Lower leg skin (tissue), 3 donors: ENCODE data around the gene PNLDC1.

Experiments used
- CTCF ChIP-seq, 3 donors: fragments of 450-650 bp; IDR thresholded peaks; one replicate each; pipeline ENCODE4 v1.5.1; 2016; ENCODE audit warnings: antibody characterized with exemption in 3 of 3, mild to moderate bottlenecking in 3 of 3, moderate library complexity in 2 of 3
- POLR2A ChIP-seq, 2 donors: fragments of 450-650 bp; IDR thresholded peaks; one replicate each; pipeline ENCODE4 v1.6.1; 2016 to 2017; ENCODE audit warnings: antibody characterized with exemption in 2 of 2, mild to moderate bottlenecking in 1 of 2, moderate library complexity in 1 of 2

- TF ChIP-seq CTCF (IDR thresholded peaks at IDR 0.05) = no peak
- TF ChIP-seq POLR2A (IDR thresholded peaks at IDR 0.05) = no peak
Observed at GRCh38 chr6:159788753-159789376, 11.2 kb upstream of the PNLDC1 start.
